Globus pallidus (tissue), 1 donor: ENCODE results near the gene STK17A.
A peak's percentile ranks its signal among the peaks of the same experiment; 100 is the strongest.

Experiments used
- DNase-seq: peaks from one replicate; pipeline ENCODE4 v3.0.0-alpha.2; 2015; ENCODE audit warnings: low spot score

STK17A gene

GRCh38 chr7:43582503-43583423, at the start of gene STK17A:
Gene STK17A (plus strand): TSS chr7:43583108. CDS start chr7:43583244, 136 bp downstream.
- peak; percentile 89 for DNase-seq

GRCh38 chr7:43533801-43534479, 49.0 kb upstream of the STK17A start:
- DNase-seq, result no peak

- DNase-seq, result no peak
Observed at GRCh38 chr7:43535031-43535451, 47.9 kb upstream of the STK17A start.

GRCh38 chr7:43535810-43536585, 46.9 kb upstream of the STK17A start:
- no peak for DNase-seq

- DNase-seq, result no peak
Observed at GRCh38 chr7:43536773-43537172, 46.1 kb upstream of the STK17A start.

- no peak for DNase-seq
Observed at GRCh38 chr7:43537765-43538403, 45.0 kb upstream of the STK17A start.

GRCh38 chr7:43538404-43538771, 44.5 kb upstream of the STK17A start:
- DNase-seq, result no peak

- no peak for DNase-seq
Observed at GRCh38 chr7:43540471-43540870, 42.4 kb upstream of the STK17A start.

- DNase-seq, result no peak
Observed at GRCh38 chr7:43542716-43543115, 40.2 kb upstream of the STK17A start.

GRCh38 chr7:43546231-43546630, 36.7 kb upstream of the STK17A start:
- DNase-seq, result no peak

GRCh38 chr7:43550427-43550826, 32.5 kb upstream of the STK17A start:
- no peak for DNase-seq

GRCh38 chr7:43552122-43552521, 30.8 kb upstream of the STK17A start:
- DNase-seq, result no peak

GRCh38 chr7:43553999-43554398, 28.9 kb upstream of the STK17A start:
- DNase-seq, result no peak

GRCh38 chr7:43554423-43554822, 28.5 kb upstream of the STK17A start:
- DNase-seq, result no peak

GRCh38 chr7:43557831-43558495, 24.9 kb upstream of the STK17A start:
- no peak for DNase-seq

- no peak for DNase-seq
Observed at GRCh38 chr7:43559171-43559945, 23.6 kb upstream of the STK17A start.

- no peak for DNase-seq
Observed at GRCh38 chr7:43559946-43560335, 23.0 kb upstream of the STK17A start.

- no peak for DNase-seq
Observed at GRCh38 chr7:43560742-43561330, 22.1 kb upstream of the STK17A start.

- DNase-seq, result no peak
Observed at GRCh38 chr7:43562383-43562782, 20.5 kb upstream of the STK17A start.

- DNase-seq, result no peak
Observed at GRCh38 chr7:43565786-43566185, 17.1 kb upstream of the STK17A start.
